Prostate gland (tissue), 2 donors: ENCODE data around the gene HECW1.

ENCODE experiments used
- CTCF ChIP-seq, 4 experiments: fragments of 200-600 bp in 2 of 4; fragments of 450-650 bp in 2 of 4; sonication (generic) in 2 of 4; IDR thresholded peaks; 1 replicate in 3 of 4; 2 replicates in 1 of 4; pipeline ENCODE4 v1.5.1; 2016 to 2019; ENCODE audit warnings: antibody characterized with exemption in 4 of 4, mild to moderate bottlenecking in 2 of 4, moderate library complexity in 2 of 4
- POLR2A ChIP-seq: fragments of 450-650 bp; IDR thresholded peaks from one replicate; pipeline ENCODE4 v1.6.1; 2016; ENCODE audit warnings: antibody characterized with exemption, mild to moderate bottlenecking
- POLR2AphosphoS5 ChIP-seq: sonication (generic); formaldehyde crosslinking; IDR thresholded peaks from one replicate; pipeline ENCODE4 v1.6.1; 2017; ENCODE audit warnings: antibody characterized with exemption

- no peak for TF ChIP-seq CTCF (IDR thresholded peaks at IDR 0.05)
- no peak for TF ChIP-seq POLR2A
- TF ChIP-seq POLR2AphosphoS5 = no peak
These were observed 318.0 kb downstream of the HECW1 start for GRCh38 chr7:43430411-43430810.
